Esophagus squamous epithelium (tissue), 4 donors: ENCODE measurements around the gene ZNF76.

Experiments
- POLR2A ChIP-seq, 4 donors: fragments of 450-650 bp; IDR thresholded peaks; one replicate each; pipeline ENCODE4 v1.6.1; 2017; ENCODE audit warnings: antibody characterized with exemption in 4 of 4, mild to moderate bottlenecking in 4 of 4, moderate library complexity in 3 of 4
- TF ChIP-seq, protein P1 (sequence below), 6 experiments: fragments of 450-650 bp in 4 of 6; fragments of 200-600 bp in 2 of 6; sonication (generic) in 2 of 6; IDR thresholded peaks; one replicate each; pipeline ENCODE4 v1.5.1; 2016 to 2019; ENCODE audit warnings: antibody characterized with exemption in 6 of 6, mild to moderate bottlenecking in 4 of 6, moderate library complexity in 4 of 6

GRCh38 chr6:35242906-35243305 is 16.6 kb upstream of the ZNF76 start:
- TF ChIP-seq, protein P1, sequence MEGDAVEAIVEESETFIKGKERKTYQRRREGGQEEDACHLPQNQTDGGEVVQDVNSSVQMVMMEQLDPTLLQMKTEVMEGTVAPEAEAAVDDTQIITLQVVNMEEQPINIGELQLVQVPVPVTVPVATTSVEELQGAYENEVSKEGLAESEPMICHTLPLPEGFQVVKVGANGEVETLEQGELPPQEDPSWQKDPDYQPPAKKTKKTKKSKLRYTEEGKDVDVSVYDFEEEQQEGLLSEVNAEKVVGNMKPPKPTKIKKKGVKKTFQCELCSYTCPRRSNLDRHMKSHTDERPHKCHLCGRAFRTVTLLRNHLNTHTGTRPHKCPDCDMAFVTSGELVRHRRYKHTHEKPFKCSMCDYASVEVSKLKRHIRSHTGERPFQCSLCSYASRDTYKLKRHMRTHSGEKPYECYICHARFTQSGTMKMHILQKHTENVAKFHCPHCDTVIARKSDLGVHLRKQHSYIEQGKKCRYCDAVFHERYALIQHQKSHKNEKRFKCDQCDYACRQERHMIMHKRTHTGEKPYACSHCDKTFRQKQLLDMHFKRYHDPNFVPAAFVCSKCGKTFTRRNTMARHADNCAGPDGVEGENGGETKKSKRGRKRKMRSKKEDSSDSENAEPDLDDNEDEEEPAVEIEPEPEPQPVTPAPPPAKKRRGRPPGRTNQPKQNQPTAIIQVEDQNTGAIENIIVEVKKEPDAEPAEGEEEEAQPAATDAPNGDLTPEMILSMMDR (IDR thresholded peaks at IDR 0.05) = no peak
- no peak for TF ChIP-seq POLR2A (IDR thresholded peaks at IDR 0.05)
